Testis (tissue), 2 donors: ENCODE data around the gene PIAS4.

Experiments used
- CTCF ChIP-seq, 3 experiments: fragments of 450-650 bp in 2 of 3; fragments of 200-600 bp in 1 of 3; sonication (generic) in 1 of 3; IDR thresholded peaks; one replicate each; pipeline ENCODE4 v1.5.1; 2016 to 2019; ENCODE audit warnings: antibody characterized with exemption in 3 of 3, mild to moderate bottlenecking in 2 of 3, moderate library complexity in 1 of 3
- POLR2A ChIP-seq: fragments of 450-650 bp; IDR thresholded peaks from one replicate; pipeline ENCODE4 v1.6.1; 2017; ENCODE audit warnings: antibody characterized with exemption, mild to moderate bottlenecking, moderate library complexity

GRCh38 chr19:4030552-4030951, 23.0 kb downstream of the PIAS4 start:
- TF ChIP-seq POLR2A (no peak), CTCF (IDR thresholded peaks at IDR 0.05) (no peak)
